SH-SY5Y (cell line): ENCODE measurements around the gene DAPK1.

Source experiments
- GATA2 ChIP-seq: IDR thresholded peaks from 2 replicates; pipeline ENCODE4 v1.6.1; 2011; ENCODE audit warnings: mild to moderate bottlenecking, low read depth, low read length
- GATA3 ChIP-seq: IDR thresholded peaks from 2 replicates; pipeline ENCODE4 v1.6.1; 2011; ENCODE audit warnings: low read depth, mild to moderate bottlenecking, low read length, moderate library complexity

DNA sequence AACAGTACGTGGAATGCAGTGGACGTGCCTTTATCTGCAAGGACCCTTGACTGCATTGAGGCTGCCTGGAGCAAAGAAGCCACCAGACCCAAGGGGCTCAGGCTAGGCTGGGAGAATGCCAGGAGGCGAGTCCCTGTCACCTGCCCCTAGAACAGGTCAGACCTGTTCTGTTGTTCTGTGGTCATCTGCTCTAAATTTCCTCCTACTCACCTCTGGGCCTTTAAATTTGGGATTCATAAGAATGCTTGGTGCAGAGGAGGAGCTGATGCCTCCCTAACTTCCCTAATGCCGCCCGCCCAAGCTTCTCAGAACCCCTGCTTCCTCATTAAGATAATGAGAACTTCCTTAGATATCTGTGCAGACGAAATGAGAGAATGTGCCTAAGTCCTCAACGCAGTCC lies 32.0 kb downstream of the DAPK1 start:
- TF ChIP-seq GATA2 (no peak), GATA3 (no peak)
